GM10266 (cell line): ENCODE measurements around the gene ANKMY2.
"Not testable (repeated sequence)": the region's sequence is repeated elsewhere in the genome, so short reads cannot be mapped to it uniquely, and the experiment has no call there.

Experiments
- DNase-seq: peaks from one replicate; pipeline ENCODE4 v3.0.0; 2012; ENCODE audit errors: extremely low spot score
- TF ChIP-seq, protein P1 (sequence below): IDR thresholded peaks from 2 replicates; pipeline ENCODE4 v1.5.1; 2012; ENCODE audit warnings: mild to moderate bottlenecking, low read depth; ENCODE audit not compliant: control insufficient read depth, insufficient read depth; ENCODE audit errors: missing control alignments

The ANKMY2 gene

DNA sequence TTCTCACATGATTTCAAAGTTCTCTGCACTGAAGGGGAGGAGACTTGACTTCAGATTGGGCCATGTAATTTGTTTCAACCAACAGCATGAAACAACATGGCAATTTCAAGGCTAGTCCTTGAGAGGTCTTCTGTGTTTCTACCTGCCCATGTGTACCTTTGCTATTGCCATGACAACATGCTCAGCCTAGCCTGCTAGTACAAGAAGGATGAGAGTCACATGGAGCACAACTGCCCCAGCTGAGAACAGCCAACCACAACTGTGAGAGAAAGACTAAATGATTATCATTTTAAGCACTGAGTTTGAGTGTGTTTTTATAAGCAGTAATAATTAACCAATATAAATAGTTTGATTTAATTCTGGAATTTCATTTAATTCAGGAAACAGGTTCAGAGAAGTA lies 41.9 kb downstream of the ANKMY2 start:
- TF ChIP-seq, protein P1, sequence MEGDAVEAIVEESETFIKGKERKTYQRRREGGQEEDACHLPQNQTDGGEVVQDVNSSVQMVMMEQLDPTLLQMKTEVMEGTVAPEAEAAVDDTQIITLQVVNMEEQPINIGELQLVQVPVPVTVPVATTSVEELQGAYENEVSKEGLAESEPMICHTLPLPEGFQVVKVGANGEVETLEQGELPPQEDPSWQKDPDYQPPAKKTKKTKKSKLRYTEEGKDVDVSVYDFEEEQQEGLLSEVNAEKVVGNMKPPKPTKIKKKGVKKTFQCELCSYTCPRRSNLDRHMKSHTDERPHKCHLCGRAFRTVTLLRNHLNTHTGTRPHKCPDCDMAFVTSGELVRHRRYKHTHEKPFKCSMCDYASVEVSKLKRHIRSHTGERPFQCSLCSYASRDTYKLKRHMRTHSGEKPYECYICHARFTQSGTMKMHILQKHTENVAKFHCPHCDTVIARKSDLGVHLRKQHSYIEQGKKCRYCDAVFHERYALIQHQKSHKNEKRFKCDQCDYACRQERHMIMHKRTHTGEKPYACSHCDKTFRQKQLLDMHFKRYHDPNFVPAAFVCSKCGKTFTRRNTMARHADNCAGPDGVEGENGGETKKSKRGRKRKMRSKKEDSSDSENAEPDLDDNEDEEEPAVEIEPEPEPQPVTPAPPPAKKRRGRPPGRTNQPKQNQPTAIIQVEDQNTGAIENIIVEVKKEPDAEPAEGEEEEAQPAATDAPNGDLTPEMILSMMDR = no peak
- DNase-seq = no peak

- TF ChIP-seq, protein P1 = no peak
- no peak for DNase-seq
Measured at GRCh38 chr7:16599860-16600259, 45.7 kb downstream of the ANKMY2 start.

- no peak for DNase-seq
- TF ChIP-seq, protein P1 = no peak
Measured at GRCh38 chr7:16598015-16598414, 47.5 kb downstream of the ANKMY2 start.

DNA sequence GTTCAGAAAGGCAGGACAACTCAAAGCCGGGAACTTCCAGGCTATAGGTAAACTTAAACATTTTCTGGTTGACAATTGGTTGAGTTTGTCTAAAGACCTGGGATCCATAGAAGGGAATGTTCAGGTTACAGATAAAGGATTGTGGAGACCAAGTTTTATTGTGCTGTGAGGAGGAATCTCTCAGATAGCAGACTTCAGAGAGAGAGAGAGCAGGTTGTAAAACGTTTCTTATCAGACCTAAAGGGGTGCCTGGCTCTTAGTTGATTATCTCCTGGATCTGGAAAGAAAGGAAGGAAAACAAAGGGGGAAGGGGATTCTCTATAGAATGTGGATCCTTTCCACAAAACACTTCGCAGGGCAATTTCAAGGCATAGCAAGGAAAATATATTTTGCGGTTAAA lies 50.0 kb downstream of the ANKMY2 start:
- not testable (repeated sequence) for DNase-seq

DNA sequence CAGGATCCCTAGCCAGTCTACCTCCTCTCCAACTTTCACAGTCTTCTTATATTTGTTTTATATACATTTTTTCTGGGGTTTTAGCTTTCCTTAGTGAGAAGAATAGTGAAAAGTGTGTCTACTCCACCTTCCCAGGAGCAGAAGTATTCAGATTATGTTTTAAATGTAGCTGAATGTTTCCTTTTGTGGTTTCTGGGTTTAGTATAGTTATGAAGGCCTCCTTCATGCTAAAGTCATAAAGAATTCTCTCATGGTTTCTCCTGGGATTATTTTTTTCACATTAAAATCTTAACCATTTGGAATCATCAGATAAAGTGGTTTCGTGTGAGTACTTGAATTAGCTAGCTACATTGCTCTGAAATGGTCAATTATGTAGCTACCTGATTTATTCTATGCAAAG lies 50.9 kb downstream of the ANKMY2 start:
- TF ChIP-seq, protein P1 = no peak
- no peak for DNase-seq

- TF ChIP-seq, protein P1 = no peak
- no peak for DNase-seq
Measured at GRCh38 chr7:16594061-16594460, 51.5 kb downstream of the ANKMY2 start.

GRCh38 chr7:16592395-16592794 lies 53.2 kb downstream of the ANKMY2 start:
- TF ChIP-seq, protein P1 = no peak

DNA sequence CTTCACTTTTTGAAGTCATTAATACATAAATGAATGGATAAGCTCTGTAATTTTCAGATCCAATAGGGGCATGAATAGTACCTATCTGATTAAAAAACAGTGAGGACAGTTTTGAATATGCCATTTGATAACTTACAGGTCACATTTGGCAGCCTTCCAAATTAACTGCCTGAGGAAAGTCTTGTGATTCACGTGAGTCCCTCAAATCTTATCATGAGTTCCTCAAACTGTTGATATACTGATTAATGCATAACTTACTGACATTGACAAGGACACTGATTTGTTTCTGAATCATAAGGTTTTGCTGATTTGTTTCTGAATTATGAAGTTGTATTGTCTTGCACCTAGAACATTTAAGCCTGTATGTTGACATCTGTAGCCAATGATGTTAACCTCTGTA lies 55.1 kb downstream of the ANKMY2 start:
- DNase-seq = no peak
- TF ChIP-seq, protein P1 = no peak

More at GRCh38 chr7:16592395-16592794, 53.2 kb downstream of the ANKMY2 start:
- DNase-seq = no peak
